D721Med (cell line): Measurements from ENCODE around the gene SYNCRIP.

Experiments used
- DNase-seq: peaks from one replicate; pipeline ENCODE4 v3.0.0; 2011; ENCODE audit warnings: low spot score; ENCODE audit not compliant: insufficient read length
- FAIRE-seq: peaks from 2 replicates; lab custom pipeline; 2011; peaks lifted over from hg19 to GRCh38; lab: Jason Lieb, UNC
- TF ChIP-seq, protein P1 (sequence below): IDR thresholded peaks from 2 replicates; pipeline ENCODE4 v1.5.1; 2012; ENCODE audit warnings: mild to moderate bottlenecking, control low read depth; ENCODE audit not compliant: insufficient read depth; ENCODE audit errors: missing control alignments

SYNCRIP gene

DNA sequence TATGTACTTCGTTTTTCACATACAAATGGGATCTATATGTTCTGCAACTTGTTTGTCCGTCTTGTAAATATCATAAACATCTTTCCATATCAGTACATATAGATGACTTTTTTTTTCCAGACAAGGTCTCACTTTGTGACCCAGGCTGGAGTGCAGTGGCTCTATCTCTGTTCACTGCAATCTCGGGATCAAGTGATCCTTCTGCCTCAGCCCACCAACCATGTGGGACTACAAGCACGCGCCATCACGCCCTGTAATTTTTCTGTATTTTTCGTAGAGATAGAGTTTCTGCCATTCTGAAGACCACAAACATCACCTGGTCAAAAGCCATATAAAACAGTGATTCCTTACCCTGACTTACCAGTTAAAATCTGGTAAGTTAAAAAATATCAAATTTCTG, 37.7 kb upstream of the SYNCRIP start:
- FAIRE-seq (no peak), DNase-seq (no peak)
- TF ChIP-seq, protein P1, sequence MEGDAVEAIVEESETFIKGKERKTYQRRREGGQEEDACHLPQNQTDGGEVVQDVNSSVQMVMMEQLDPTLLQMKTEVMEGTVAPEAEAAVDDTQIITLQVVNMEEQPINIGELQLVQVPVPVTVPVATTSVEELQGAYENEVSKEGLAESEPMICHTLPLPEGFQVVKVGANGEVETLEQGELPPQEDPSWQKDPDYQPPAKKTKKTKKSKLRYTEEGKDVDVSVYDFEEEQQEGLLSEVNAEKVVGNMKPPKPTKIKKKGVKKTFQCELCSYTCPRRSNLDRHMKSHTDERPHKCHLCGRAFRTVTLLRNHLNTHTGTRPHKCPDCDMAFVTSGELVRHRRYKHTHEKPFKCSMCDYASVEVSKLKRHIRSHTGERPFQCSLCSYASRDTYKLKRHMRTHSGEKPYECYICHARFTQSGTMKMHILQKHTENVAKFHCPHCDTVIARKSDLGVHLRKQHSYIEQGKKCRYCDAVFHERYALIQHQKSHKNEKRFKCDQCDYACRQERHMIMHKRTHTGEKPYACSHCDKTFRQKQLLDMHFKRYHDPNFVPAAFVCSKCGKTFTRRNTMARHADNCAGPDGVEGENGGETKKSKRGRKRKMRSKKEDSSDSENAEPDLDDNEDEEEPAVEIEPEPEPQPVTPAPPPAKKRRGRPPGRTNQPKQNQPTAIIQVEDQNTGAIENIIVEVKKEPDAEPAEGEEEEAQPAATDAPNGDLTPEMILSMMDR: no peak

DNA sequence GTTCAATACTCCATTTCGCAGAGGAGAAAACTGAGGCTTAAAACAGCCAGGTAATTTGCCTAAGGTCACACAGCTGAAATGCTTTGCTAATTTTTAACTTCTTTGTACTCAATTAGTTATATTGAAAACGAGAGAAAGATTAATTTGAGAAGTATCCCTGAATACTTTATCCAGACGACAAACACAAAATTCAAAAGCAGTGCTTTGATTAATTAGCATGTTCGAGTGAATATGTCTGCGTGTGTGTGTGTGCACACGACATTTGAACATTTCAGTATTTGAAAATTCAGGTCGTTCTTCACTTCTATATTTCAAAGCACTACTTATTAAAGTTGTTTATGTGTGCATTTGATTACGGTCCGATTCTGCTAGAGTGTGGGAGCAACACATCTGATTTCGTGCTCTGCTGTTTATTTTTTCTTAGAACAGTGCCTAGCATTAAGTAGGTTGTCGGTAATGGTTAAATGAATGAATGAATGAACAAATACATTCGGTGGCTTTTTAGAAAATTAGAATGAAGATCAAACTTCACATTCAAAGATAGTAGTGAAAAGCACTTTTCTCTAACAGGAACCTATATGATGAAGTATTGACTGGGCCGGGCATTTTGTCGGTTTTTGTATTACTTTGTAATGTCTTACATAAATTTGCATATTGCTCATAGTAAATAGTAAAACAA, 36.9 kb upstream of the SYNCRIP start:
- TF ChIP-seq, protein P1: no peak
- DNase-seq (no peak), FAIRE-seq (no peak)

DNA sequence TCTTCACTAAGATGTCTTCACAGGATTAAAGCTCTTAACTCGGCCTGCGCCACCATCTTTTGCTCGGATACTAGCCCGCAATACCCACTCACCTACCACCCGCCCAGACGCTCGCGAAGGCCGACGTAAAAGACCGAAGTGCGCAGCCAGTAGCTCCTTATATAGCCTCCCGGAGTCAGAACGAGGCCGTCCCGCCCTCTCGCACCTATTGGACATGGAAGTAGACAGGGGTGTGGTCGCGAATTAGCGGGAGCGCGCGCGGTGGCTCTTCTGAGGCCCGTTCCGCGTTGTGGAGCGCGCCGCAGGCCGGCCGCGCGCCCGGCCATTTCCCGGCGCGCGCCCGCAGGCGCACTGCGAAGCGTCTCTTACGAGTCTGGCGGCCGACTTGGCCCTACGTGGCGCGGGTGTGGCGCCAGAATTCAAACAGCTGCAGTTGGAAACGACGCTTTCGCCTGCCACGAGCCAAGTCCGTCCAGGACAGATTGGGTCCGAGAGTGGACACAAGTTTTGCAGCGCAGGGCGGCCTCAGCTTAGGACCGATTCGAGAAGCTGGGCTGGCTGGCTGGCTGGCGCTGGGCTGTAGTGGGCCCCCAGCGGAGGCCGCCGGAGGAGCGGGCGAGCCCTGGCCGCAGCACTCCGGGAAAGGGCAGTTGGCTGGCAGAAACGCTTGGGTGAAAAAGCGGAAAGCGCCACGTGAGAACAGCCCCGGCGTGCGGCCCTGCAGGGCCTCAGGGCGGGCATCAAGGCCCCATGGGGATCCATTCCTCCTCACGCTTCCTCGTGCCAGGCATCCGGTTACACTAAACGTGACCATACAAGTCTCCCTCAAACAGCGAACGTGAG, 36.1 kb upstream of the SYNCRIP start:
- FAIRE-seq: no peak
- peak; percentile 66 for DNase-seq
- TF ChIP-seq, protein P1: no peak

DNA sequence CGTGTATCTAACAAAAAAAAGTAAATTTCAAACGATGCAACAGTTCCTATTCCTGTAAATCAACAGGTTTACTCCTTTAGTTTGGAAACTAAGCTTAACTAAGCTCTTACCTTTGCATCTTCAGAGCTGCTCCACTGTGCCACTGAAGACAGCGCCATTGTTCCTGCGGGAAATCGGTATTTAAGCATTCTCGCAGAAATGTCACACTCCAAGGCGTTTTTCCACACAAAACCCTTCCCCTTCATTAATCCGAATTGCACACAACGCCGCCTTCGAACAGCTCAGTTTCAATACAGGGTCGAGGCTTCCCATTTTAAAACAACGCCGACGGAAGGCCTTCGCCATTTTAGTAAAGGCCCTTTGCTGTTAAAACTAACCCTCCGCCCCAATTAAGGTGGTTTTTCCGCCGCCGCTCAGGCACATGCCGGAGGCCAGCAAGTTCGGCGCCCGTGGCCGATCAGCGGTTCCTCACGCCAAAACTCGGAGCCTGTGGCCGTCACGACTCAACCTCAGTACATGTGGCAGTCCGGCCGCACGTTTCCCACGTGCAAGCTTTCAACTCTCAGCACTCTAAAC, 35.4 kb upstream of the SYNCRIP start:
- FAIRE-seq: no peak
- DNase-seq: no peak
- TF ChIP-seq, protein P1: no peak

DNA sequence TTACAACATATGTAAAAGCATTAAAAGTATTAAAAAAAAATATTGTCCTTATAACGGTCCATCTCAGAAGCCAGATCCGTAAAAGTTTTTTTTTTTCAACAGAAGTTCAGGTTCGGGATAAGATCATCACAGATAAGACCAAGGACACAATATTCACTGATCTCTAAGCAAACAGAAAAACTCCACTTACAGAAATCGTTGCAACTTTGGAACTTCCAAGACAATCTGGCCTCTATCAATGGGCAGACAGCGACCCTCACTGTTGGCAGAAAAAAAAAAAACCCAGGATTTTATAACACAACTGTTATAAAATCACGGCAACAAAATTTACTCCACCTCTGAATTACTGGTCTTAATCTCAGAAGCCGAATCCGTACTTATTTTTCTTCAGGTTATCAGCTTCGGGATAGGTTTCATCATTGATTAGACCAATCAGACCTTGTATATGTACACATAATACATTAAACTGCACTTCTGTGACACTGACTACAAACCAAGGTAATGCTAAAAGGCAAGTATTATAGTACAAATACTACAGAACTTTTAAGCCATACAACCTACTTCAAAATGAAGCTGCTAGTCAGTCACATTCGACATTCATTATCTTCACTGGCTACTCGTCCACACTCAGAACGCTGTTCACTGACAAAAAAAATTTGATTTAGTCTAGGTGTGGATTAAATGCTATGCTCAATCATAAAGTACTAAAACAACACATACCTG, 34.7 kb upstream of the SYNCRIP start:
- DNase-seq: no peak
- FAIRE-seq: no peak

DNA sequence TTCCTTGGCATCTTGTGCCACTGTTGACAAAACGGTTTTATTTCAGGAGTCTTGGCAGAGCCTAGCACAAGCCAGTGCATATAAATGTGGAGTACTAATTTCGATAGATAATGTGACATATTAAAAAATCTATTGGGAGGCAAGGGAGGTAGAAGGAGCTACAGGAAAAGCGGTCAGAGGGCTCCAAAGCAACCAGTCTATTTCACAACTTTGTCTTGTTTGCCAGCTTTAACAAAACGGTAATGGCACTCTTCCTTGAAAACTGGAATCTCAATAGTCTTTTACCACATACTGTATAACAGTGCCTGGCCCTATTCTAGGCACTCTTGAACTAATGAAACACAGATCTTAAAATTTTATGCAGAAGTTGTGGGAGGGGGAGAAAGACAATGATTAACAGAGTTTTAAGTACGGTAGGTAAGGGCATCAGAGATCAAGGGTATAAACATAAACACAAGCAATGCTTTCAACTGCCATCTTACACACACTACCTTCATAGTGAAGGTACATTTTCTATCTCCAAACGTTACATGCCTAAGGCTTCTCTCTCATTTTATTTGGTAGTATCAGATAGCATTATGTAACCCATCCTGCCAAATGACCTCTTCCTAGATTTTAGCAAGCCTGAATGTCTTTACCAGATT, 33.5 kb upstream of the SYNCRIP start:
- FAIRE-seq (no peak), DNase-seq (no peak)
- TF ChIP-seq, protein P1: no peak

More for the DNA sequence above, 34.7 kb upstream of the SYNCRIP start:
- TF ChIP-seq, protein P1: peak; percentile 21
